BJ (cell line): Measurements from ENCODE around the gene PBX3. TPM values are rescaled to one million over a fixed set of nuclear protein-coding genes. Genes with fewer than 3 reads are reported as not detected.

Source experiments
- CTCF ChIA-PET: fragments of 350-600 bp; formaldehyde crosslinking; extraction: SDS; loops from one replicate; lab custom pipeline; 2021; ENCODE audit warnings: antibody characterized with exemption, inconsistent platforms; lab: Yijun Ruan, JAX
- POLR2A ChIA-PET: fragments of 300-600 bp; sonication (Branson Sonifier 250); formaldehyde crosslinking; extraction: SDS; loops from one replicate; lab custom pipeline; 2021; ENCODE audit warnings: antibody characterized with exemption; lab: Charles Lee
- DNase-seq: peaks from one replicate; pipeline ENCODE4 v3.0.0-alpha.2; 2011; ENCODE audit warnings: low read depth
- H3K27me3 ChIP-seq: 2 replicates; pipeline ENCODE4 v1.6.0; 2011; ENCODE audit warnings: low read length; ENCODE audit not compliant: control insufficient read depth, insufficient read depth
- H3K36me3 ChIP-seq: 2 replicates; pipeline ENCODE4 v1.5.1; 2011; ENCODE audit warnings: low read length; ENCODE audit not compliant: control insufficient read depth, insufficient read depth
- H3K4me3 ChIP-seq: 2 replicates; pipeline ENCODE4 v1.5.1; 2011; ENCODE audit warnings: low read depth, mild to moderate bottlenecking, control low read depth, low read length
- polyA plus RNA-seq: library from polyadenylated mRNA; depleted of rRNA; stranded (reverse); fragments of >200 nt; gene quantifications from 2 replicates; pipeline ENCODE4 v1.2.3, GENCODE V29; 2011
- TF ChIP-seq, protein P1 (sequence below): IDR thresholded peaks from 2 replicates; pipeline ENCODE4 v1.5.1; 2011; ENCODE audit warnings: low read depth, mild to moderate bottlenecking, control low read depth, inconsistent platforms, low read length, moderate library complexity; ENCODE audit not compliant: insufficient read depth

PBX3 gene
- polyA plus RNA-seq, 1 experiment, result 27.9 TPM

DNA sequence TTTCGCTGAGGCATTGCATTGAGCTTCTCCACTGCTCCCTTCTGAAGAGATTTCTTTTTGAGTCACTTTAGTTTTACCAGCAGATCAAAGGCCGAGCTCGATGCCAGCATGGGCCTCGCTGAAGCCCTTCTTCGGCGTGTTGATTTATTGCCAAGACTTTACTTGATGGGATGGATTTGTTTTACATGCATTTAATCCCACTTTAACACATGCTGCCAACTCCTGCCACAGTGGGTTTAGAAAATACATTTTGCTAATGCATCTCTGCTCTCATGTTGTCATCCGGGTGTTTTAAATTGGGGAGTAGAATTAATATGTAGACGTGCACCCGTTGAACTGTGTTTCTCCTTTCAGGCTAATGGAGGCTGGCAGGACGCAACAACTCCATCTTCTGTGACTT lies 218.3 kb downstream of the PBX3 start:
- TF ChIP-seq, protein P1, sequence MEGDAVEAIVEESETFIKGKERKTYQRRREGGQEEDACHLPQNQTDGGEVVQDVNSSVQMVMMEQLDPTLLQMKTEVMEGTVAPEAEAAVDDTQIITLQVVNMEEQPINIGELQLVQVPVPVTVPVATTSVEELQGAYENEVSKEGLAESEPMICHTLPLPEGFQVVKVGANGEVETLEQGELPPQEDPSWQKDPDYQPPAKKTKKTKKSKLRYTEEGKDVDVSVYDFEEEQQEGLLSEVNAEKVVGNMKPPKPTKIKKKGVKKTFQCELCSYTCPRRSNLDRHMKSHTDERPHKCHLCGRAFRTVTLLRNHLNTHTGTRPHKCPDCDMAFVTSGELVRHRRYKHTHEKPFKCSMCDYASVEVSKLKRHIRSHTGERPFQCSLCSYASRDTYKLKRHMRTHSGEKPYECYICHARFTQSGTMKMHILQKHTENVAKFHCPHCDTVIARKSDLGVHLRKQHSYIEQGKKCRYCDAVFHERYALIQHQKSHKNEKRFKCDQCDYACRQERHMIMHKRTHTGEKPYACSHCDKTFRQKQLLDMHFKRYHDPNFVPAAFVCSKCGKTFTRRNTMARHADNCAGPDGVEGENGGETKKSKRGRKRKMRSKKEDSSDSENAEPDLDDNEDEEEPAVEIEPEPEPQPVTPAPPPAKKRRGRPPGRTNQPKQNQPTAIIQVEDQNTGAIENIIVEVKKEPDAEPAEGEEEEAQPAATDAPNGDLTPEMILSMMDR, result no peak
- no peak for DNase-seq
- no peaks in the 10 kb centered on the region for H3K27me3 ChIP-seq
- peaks cover 7% of the 10 kb centered on the region for H3K36me3 ChIP-seq
- POLR2A ChIA-PET, result no interaction called here
- CTCF ChIA-PET, result interaction anchor here (1.4 kb wide), 1 partner anchor 8 kb away, joined by 5 read pairs; no protein-coding TSS in a partner anchor
- no peak overlapping the region for H3K4me3 ChIP-seq

DNA sequence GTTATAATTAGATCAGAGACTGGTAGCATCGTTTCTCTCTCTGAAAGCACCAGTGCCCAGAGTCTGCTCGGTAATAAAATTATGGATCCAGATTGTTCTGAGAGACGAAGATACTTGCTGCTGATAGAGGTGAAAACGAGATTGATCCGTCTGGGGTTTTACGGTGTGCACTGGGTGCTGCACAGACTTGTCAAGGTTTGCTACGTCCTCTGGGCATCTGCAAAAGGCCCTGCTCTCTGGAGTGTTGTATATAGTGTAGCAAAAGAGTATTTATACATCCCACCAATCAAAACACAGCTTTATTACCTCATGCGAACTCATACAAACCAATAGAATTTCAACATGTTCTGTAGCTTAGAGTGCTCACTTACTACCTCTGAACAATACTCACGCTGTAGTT lies 219.3 kb downstream of the PBX3 start:
- no peak for DNase-seq
- POLR2A ChIA-PET, result no interaction called here
- Histone ChIP-seq H3K36me3 (peaks cover 7% of the 10 kb centered on the region), H3K4me3 (no peak overlapping the region), H3K27me3 (no peaks in the 10 kb centered on the region)
- CTCF ChIA-PET, result interaction anchor here (1.4 kb wide), 1 partner anchor 9 kb away, joined by 5 read pairs; no protein-coding TSS in a partner anchor
- TF ChIP-seq, protein P1, result no peak

DNA sequence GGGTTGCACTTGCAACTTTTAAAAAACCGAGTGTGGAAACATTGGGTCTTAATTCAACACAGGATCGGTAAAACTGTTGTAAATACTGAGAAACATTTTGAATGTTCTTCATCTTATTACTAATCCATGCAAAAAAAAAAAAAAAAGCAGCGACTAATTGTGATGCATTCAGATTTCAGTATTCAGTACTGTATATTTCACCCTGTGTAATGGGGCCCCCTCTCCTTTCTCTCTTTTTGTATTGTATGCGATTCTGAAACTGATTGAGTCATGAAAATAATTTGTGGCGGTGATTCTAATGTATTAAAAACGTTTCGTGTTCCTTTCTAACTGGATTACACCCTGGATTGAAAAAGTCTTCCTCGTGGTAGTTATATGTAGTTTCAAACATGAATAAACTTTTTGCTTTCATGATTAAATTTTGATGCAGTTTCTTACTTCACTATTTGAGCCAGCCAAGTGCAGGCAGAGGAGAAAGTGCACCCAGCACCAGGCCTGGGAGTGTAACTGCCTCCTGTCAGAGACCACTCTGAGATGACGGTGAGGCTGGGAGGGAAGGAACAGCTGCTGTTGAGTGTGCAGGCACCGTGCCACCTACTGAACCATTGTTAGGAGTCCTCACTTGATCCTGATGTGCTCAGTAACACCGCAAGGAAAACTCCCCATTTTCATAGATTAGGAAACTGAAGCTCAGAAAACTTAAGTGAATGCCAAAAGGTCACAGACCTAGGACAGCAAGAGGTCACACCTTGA lies 220.0 kb downstream of the PBX3 start:
- no peak overlapping the region for H3K4me3 ChIP-seq
- ChIA-PET CTCF (no interaction called here), POLR2A (no interaction called here)
- no peaks in the 10 kb centered on the region for H3K27me3 ChIP-seq
- no peak for DNase-seq
- H3K36me3 ChIP-seq, result peaks cover 4% of the 10 kb centered on the region; the same call in 1 of the 2 replicates
- TF ChIP-seq, protein P1, result no peak

DNA sequence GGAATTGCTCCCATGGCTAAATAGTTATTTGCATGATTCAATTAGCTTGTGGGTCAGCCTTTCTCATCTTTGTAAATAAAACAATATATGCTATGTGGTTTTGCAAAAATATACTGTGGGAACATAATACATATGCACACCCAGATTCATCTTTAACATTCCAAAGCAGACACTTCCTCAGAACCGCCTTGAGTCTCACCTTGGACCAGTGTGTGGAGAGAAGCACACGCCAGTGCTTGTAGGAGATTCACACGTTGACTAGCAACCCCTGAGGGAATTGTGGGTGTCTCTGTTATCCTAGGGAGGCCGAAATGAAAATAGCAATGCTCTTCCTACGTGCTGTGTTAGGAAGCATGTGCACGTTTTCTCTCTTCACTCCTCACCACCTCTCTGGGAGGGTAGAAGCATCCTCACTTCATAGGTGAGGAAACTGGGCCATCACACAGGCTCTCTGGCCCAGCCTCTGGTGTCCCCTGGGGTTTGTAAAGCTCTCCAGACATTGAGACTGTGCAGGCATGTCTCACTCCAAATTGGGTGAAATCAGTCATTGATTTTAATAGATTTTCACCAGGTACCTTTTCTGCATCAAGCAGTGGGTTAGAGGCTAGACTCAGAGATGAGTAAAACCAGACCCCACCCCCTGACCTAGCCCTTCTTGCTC lies 221.7 kb downstream of the PBX3 start:
- no peak for DNase-seq
- CTCF ChIA-PET, result no interaction called here
- POLR2A ChIA-PET, result no interaction called here
- no peak overlapping the region for H3K4me3 ChIP-seq
- H3K27me3 ChIP-seq, result no peaks in the 10 kb centered on the region
- 0 out of 2 replicates have a peak, but pooled peaks cover 4% of the 10 kb centered on the region for H3K36me3 ChIP-seq
- TF ChIP-seq, protein P1, result no peak

DNA sequence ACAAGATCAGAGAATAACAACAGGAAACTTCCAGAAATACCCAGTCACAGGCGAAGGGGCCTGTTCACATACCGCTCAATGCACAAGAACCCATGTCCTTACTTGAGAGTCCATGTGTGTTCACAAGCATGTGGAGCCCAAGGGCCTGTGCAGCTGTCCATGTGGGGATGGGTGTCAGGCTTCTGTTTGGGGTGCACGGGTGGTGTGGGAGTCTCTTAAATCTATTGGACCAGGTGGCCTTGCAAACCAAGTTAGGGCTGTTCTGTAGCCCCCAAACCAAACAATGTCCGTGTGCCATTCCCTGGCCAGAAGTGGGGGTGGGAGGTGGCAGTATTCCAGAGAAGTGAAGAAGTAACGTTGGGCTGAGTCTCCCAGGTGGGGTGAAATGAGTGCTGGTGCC lies 222.3 kb downstream of the PBX3 start:
- H3K36me3 ChIP-seq, result 0 out of 2 replicates have a peak, but pooled peaks cover 4% of the 10 kb centered on the region
- POLR2A ChIA-PET, result no interaction called here
- no peaks in the 10 kb centered on the region for H3K27me3 ChIP-seq
- CTCF ChIA-PET, result no interaction called here
- DNase-seq, result no peak
- TF ChIP-seq, protein P1, result no peak
- H3K4me3 ChIP-seq, result no peak overlapping the region
